K562 (cell line): ENCODE measurements around the gene LRMDA.

Experiments
- HNRNPH1 ChIP-seq: fragments of 200-400 bp; formaldehyde crosslinking; optimal IDR thresholded peaks from 2 replicates; pipeline ENCODE3; 2017; ENCODE audit warnings: low read depth, mild to moderate bottlenecking, low read length, moderate library complexity
- SIRT6 ChIP-seq: IDR thresholded peaks from one replicate; pipeline ENCODE4 v1.6.1; 2012; ENCODE audit warnings: low read depth, mild to moderate bottlenecking, control low read depth, inconsistent platforms, low read length, moderate library complexity
- SRSF1 ChIP-seq: fragments of 200-400 bp; formaldehyde crosslinking; IDR thresholded peaks from 2 replicates; pipeline ENCODE4 v1.6.1; 2017; ENCODE audit warnings: mild to moderate bottlenecking, low read depth, low read length, moderate library complexity
- STAT5A ChIP-seq: IDR thresholded peaks from 2 replicates; pipeline ENCODE4 v1.6.1; 2012; ENCODE audit warnings: low read length, inconsistent platforms, borderline replicate concordance
- TF ChIP-seq, protein P1 (sequence below), 3 experiments: IDR thresholded peaks in 2 of 3; conservative IDR thresholded peaks in 1 of 3; 2 replicates each; pipeline ENCODE4 v1.5.1; 2011 to 2012; ENCODE audit warnings: low read length in 3 of 3, mild to moderate bottlenecking in 3 of 3, control low read depth in 2 of 3, improper control_type of control experiment in 1 of 3, inconsistent platforms in 1 of 3, low read depth in 1 of 3, mixed read lengths in 1 of 3, moderate library complexity in 1 of 3; ENCODE audit not compliant: insufficient read depth in 2 of 3

- no peak for TF ChIP-seq HNRNPH1
- TF ChIP-seq SIRT6, result no peak
- TF ChIP-seq, protein P1, sequence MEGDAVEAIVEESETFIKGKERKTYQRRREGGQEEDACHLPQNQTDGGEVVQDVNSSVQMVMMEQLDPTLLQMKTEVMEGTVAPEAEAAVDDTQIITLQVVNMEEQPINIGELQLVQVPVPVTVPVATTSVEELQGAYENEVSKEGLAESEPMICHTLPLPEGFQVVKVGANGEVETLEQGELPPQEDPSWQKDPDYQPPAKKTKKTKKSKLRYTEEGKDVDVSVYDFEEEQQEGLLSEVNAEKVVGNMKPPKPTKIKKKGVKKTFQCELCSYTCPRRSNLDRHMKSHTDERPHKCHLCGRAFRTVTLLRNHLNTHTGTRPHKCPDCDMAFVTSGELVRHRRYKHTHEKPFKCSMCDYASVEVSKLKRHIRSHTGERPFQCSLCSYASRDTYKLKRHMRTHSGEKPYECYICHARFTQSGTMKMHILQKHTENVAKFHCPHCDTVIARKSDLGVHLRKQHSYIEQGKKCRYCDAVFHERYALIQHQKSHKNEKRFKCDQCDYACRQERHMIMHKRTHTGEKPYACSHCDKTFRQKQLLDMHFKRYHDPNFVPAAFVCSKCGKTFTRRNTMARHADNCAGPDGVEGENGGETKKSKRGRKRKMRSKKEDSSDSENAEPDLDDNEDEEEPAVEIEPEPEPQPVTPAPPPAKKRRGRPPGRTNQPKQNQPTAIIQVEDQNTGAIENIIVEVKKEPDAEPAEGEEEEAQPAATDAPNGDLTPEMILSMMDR (IDR thresholded peaks at IDR 0.05 in 2 of 3, conservative IDR thresholded peaks at IDR 0.05 in 1 of 3; ENCODE audit: insufficient read depth in 2 of 3, low read depth in 1 of 3, low read length in 3 of 3), result no peak
- no peak for TF ChIP-seq SRSF1
- no peak for TF ChIP-seq STAT5A
Observed at GRCh38 chr10:76080991-76081390, 649.6 kb downstream of the LRMDA start.
